ENCODE measurements around the gene ACTR1A.
"Not testable (repeated sequence)": the region's sequence is repeated elsewhere in the genome, so short reads cannot be mapped to it uniquely, and the experiment has no call there.

The ACTR1A gene

GRCh38 chr10:102514487-102515311, 12.2 kb upstream of the ACTR1A start:
- no peak for DNase-seq (ENCODE audit: low read depth in 2 of 2)

GRCh38 chr10:102511583-102512274, 9.2 kb upstream of the ACTR1A start:
- DNase-seq (ENCODE audit: low read depth in 2 of 2) = no peak

- no peak for DNase-seq (ENCODE audit: low read depth in 2 of 2)
These were observed 6.9 kb upstream of the ACTR1A start for GRCh38 chr10:102509387-102509786.

- no peak for DNase-seq (ENCODE audit: low read depth in 2 of 2)
These were observed 6.0 kb upstream of the ACTR1A start for GRCh38 chr10:102508506-102508905.

- no peak for DNase-seq (ENCODE audit: low read depth in 2 of 2)
These were observed 5.0 kb upstream of the ACTR1A start for GRCh38 chr10:102507521-102507920.

- no peak for DNase-seq (ENCODE audit: low read depth in 2 of 2)
These were observed 3.1 kb upstream of the ACTR1A start for GRCh38 chr10:102505462-102506115.

GRCh38 chr10:102504976-102505300, 2.4 kb upstream of the ACTR1A start:
- DNase-seq (ENCODE audit: low read depth in 2 of 2) = no peak

GRCh38 chr10:102504179-102504975, 1.9 kb upstream of the ACTR1A start:
- peak; percentile 20 to 26 for DNase-seq (ENCODE audit: low read depth in 2 of 2)

GRCh38 chr10:102503264-102504178, 1.0 kb upstream of the ACTR1A start, which contains the start of gene SUFU:
Gene SUFU, plus strand, starts transcription at chr10:102503972. Its CDS starts 181 bp downstream, at chr10:102504153.
- peak; percentile 98 for DNase-seq (ENCODE audit: low read depth in 2 of 2)

- peak; percentile 97 to 98 for DNase-seq (ENCODE audit: low read depth in 2 of 2)
These were observed 529 bp downstream of the ACTR1A start for GRCh38 chr10:102502029-102502336.

GRCh38 chr10:102501201-102502028, 1.1 kb downstream of the ACTR1A start:
- no peak for DNase-seq (ENCODE audit: low read depth in 2 of 2)

GRCh38 chr10:102500686-102501085, 1.8 kb downstream of the ACTR1A start:
- not testable (repeated sequence) for DNase-seq (ENCODE audit: low read depth in 2 of 2)

GRCh38 chr10:102499356-102499755, 3.2 kb downstream of the ACTR1A start:
- DNase-seq (ENCODE audit: low read depth in 2 of 2) = no peak

- DNase-seq (ENCODE audit: low read depth in 2 of 2) = no peak
These were observed 5.0 kb downstream of the ACTR1A start for GRCh38 chr10:102497545-102497944.

- DNase-seq (ENCODE audit: low read depth in 2 of 2) = no peak
These were observed 8.7 kb downstream of the ACTR1A start for GRCh38 chr10:102493771-102494170.

- DNase-seq (ENCODE audit: low read depth in 2 of 2) = no peak
These were observed 9.5 kb downstream of the ACTR1A start for GRCh38 chr10:102492983-102493382.

- DNase-seq (ENCODE audit: low read depth in 2 of 2) = no peak
These were observed 10.1 kb downstream of the ACTR1A start for GRCh38 chr10:102492344-102492939.

- DNase-seq (ENCODE audit: low read depth in 2 of 2) = no peak
These were observed 11.4 kb downstream of the ACTR1A start for GRCh38 chr10:102491136-102491535.

GRCh38 chr10:102485093-102485784, 17.3 kb downstream of the ACTR1A start:
- no peak for DNase-seq (ENCODE audit: low read depth in 2 of 2)

Measured in stimulated activated CD4-positive, alpha-beta T cell treated with anti-CD3 and anti-CD28 coated beads, Interleukin-4, amount 100 ng/mL, for 48 hours (primary cell).